CD4-positive, alpha-beta T cell treated with Interleukin-2 at 100 ng/mL for 4 hours (primary cell): ENCODE measurements around the gene MKRN2.
"Not testable (repeated sequence)": the region's sequence is repeated elsewhere in the genome, so short reads cannot be mapped to it uniquely, and the experiment has no call there.

Experiments
- DNase-seq: peaks from one replicate; pipeline ENCODE4 v3.0.0-alpha.2; 2020; ENCODE audit warnings: low spot score

Gene MKRN2

DNA sequence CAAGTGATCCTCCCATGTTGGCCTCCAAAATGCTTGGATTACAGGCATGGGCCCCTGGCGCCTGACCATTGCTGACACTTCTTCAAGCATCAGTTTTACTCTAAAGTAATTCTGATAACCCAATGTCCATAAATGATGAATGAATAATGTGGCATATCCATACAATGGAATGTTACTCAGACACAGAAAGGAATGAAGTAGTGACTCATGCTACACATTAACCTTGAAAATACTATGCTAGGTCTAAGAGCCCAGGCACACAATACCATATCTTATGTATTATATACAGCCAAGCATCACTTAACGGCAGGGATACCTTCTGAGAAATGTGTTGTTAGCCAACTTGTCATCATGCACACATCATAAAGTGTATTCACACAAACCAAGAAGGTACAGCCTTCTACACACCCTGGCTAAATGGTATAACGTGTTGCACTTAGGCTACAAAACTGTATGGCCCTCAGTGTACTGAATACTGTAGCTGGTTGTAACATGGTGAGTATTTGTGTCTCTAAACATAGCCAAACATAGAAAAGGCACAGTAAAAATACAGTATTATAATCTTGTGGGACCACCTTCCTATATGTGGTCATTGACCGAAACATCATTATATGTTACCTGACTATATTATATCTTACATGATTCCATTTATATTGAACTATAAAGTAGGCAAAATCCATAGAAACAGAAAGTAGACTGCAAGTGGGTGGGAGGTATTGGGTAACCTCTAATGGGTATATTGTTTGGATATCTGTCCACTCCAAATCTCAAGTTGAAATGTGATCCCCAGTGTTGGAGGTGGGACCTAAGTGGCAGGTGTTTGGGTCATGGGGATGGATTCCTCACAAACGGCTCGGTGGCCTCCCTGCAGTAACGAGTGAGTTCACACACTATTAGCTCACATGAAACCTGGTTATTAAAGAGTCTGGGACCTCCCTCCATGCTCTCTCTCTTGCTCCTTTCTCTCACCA, 31.4 kb downstream of the MKRN2 start:
- DNase-seq = no peak

DNA sequence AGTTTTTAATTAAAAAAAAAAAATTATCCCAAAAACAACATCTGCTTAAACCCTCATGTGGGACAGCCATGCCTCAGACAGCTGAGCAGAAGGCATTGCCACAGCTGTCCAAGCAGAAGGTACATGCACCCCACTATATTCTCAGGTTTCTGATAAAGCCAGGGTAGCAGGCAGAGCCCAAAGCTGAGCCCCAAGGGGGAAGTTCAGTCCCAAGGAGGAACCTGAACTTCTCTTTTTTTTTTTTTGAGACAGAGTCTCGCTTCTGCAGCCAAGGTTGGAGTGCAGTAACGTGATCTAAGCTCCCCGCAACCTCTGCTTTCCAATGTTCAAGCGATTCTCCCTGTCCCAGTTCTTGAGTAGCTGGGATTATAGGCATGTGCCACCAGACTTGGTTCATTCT, 33.2 kb downstream of the MKRN2 start:
- no peak for DNase-seq

DNA sequence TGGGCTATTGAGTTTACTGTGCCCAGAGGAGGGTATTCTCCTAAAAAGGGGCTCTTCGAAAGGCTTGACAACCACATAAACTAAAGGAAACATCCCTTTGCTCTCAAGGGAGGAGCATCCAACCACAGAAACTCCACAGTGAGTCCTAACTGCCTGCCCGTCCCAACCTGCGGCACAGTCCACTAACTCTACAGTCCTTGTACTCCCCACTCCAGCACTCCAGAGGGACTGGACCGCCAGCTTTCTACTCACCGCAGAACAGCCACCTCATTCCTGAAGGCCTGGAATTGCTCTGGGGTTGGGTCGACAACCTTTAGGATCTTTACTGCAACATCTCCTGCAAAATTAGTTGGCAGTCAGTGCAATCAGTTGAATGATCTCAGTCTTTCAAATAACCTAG, 34.6 kb downstream of the MKRN2 start:
- no peak for DNase-seq

DNA sequence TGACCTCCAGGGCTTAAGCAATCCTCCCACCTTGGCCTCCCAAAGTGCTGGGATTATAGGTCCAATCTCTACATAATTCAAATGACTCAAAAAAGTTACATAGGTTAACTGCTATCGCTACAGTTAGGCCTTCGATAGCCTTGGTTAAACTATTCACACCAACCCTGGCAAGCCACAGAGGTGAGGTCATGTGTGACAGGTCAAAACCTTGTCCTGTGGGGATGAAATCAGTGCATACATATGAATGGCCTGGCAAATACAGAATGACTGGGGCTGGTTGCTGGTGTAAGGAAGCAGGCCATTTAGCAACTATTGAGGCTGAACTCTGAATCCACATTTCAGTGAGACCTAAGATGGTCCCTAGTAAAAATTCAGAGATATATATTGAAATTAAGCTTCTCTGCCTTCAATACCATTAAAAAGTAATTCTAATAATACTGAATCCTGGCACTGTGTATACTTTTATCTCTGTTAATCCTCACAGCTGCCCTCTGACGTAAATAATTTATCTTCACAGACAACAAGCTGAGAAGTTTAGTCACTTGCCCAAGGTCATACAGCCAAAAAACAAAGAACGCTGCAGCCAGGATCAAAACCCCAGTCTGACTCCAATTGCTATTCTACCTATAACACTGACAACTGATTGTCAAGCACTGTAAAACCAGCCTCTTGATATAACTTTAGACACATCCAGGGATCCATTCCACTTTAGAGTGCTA, 35.3 kb downstream of the MKRN2 start:
- DNase-seq = no peak

DNA sequence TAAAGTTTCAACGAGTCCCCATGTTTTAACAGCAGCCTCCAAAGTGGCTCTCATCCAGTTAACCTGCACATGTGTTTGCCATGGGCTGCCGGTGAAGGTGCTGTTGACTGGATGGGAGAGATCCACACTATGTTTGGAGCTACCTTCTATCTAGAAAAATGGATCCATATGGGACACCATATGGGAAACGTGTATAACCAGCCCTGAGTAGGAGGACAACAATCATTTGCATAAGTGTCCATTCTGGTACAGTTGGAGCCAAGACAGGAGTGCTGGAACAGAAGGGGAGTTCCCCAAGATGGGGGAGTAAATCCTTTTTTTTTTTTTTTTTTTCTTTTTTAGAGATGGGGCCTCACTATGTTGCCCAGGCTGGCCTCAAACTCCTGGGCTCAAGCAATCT, 36.6 kb downstream of the MKRN2 start:
- no peak for DNase-seq

DNA sequence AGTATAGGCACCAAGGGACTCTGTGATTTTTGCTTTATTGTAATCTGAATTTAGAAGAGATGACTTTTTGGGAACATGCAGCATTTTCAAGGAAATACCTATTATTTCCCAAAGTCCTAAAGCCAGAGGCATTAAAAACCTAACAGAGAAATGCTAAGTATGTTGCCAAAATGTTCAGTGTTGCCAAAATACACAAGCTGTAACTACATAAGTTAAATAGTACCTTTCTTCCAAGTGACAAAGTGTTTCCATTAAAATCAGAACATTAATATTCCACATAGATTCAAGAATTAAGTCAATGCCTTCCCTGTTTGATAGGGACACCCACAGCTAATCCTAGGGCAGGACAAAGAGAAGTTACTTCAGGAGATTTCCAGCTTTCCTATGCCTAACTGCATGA, 42.0 kb downstream of the MKRN2 start:
- no peak for DNase-seq

DNA sequence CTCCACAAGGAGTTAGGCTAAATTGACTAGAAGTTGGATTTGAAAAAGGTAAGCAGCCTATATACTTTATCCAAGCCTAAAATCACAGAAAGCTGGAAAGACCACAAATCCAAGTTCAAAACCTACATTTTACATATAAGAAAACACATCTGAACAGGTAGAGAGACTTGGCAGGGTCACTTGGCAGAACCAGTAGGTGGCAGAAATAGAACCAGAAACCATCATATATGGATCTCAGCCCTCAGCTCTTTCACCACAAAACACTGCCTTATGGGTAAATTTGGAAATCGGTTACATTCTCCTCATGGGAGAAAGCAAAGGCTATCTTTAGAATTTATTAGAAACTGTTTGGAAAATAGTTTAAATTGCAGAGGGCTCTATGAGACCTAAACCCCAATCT, 44.2 kb downstream of the MKRN2 start:
- DNase-seq = no peak

DNA sequence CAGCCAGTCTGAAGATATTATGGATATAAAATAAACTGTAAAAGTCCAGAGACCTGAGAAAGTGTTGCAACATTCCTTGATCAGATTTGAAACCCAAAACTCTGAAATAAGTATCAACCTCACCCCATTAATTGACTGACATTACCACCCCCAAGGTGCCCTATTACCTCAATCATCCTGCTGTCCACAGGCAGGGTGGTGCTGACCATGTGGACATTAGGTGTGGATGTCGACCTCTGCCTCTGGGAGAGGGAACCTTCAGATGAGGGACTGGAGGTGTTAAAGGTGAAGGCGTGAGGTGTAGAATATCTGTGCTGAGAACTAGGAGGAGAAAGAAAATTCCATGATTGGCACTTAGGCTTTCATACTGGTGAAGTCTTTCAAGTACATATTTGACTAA, 47.1 kb downstream of the MKRN2 start:
- no peak for DNase-seq

DNA sequence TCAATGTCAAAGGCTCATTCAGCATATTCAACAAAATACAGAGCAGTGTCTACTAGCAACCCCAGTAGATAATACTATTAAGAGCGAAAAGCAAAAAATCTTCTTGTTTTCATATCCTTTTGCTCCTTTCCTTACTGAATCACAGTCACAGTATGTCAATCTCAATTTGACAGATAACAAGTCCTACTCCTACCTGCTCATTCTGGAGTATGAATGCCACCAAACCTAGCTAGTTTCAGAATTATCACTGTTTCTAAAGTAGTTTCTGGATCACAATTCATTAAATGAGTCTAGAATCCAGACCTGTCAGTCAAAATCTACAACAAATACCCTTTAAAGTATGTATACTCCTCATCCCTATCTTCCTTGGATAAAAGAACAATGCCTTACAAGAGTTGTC, 51.5 kb downstream of the MKRN2 start:
- DNase-seq = no peak

DNA sequence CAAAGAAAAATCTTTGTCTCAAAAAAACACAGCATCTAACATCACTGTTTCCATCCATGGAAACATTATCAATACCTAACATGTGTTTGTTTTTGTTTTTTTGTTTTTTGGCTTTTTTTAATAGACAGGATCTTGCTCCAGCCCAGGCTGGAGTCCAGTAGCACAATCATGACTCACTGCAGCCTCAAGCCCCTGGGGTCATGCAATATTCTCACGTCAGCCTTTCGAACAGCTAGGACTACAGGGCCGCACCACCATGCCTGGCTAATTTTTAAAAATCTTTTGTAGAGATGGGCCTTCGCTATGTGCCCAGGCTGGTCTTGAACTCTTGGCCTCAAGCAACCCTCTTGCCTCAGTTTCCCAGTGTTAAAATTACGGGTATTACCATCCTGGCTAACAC, 54.2 kb downstream of the MKRN2 start:
- no peak for DNase-seq

DNA sequence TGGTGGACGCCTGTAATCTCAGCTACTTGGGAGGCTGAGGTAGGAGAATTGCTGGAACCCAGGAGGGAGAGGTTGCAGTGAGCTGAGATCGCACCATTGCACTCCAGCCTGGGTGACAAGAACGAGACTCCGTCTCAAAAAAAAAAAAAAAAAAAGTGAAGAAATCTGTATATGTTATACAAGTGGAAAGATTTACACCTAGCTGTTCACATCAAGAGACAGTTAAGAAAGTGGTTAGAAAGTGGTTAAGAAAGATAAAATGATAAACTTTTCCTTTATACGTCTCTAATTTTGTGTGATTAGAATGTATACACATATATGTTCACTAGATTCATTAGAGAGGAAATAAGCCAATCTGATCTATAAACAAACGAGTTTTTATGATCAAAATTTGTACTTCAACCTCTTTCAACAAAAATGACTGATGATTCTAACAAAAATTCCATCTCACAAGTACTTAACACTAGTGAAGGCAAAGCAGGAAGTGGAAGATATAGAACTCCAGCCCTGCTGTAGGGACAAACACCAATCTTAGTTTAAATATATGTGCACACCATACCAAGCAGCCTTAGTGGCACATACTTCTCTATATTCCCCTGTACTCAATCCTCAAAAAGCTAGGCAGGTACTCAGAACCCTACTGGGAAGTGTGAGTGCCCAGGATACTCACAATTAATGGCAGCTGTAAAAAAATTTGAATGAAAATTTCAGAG, 55.8 kb downstream of the MKRN2 start:
- DNase-seq = no peak

DNA sequence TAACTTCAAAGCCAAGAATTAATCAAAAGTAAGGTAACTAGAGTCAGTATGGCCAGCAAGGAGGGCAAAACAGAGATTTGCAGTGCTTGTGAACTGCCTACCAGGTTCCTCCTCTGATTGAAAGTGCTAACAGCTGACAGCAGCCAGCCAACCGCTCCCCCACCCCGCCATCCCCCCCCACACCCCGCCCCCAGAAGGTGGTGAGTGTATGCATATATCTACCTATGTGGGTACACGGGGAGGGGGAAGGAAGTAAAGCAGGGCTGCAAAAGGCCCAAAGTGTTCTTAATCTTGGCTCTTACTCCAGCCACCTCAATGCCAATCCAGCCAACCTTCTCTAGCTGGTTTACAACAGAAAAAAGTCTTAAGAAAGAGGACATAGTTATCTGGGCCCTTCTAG, 56.4 kb downstream of the MKRN2 start:
- DNase-seq = no peak

DNA sequence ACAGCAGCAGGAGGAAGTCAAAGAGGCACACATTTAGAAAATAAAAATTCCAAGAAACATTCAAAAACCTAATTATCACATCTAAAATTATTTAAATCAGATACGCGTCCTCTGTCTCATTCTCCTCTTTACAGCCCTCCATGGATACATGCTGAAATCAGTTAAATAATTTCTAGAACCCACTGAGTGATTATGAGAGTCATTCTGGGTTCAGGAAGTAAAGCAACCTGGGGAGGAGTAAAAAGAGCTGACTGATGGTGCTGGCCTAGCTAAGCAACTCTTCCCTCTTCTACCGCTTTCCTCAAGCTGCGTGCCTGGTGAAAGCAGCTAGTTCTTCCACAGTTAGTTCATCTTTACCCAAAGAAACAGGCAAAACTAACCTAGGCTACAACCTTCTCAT, 58.4 kb downstream of the MKRN2 start:
- DNase-seq = no peak

DNA sequence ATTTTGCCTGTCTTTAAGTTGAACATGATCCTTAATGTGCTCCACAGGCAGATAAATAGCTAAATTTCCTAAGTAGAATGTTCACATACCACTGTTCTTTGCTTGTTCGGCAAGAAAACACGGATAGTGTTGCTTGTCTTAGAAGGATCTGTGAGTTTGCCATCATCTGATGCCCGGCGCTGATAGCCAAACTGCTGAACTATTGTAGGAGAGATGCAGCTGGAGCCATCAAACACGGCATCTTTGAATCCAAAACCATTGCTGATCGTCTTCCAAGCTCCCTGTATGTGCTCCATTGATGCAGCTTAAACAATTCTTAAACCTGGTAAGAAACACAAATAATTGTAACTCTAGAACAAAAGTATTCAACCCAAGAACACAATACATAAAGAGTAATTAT, 61.5 kb downstream of the MKRN2 start:
- no peak for DNase-seq

DNA sequence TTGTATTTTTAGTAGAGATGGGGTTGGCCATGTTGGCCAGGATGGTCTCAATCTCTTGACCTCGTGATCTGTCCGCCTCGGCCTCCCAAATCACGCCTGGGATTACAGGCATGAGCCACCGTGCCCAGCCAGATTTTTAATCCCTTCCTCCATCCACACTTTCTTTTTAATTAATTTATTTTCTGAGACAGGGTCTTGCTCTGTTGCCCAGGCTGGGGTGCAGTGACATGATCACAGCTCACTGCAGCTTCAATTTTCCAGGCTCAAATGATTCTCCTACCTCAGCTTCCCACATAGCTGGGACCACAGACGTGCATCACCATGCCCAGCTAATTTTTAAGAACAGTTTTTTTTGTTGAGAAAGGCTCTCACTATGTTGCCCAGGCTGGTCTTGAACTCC, 63.4 kb downstream of the MKRN2 start:
- no peak for DNase-seq

DNA sequence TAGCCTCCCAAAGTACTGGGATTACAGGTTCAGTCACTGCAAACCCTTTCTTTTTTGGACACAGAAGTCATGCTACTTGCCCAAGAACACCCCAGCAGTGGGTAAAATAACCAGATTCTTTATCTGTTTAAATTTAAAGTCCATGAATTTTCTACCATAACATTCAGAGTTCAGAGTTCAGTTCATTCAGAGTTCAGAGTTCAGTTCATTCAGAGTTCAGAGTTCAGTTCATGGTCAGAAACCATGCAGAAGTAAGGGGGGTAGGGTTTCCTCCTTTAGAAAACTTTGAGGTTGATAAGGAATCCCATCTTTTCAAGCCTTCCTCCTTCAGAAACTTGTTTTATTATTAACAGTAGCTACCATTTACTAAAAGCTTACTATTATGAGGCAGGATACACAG, 63.8 kb downstream of the MKRN2 start:
- DNase-seq = no peak

DNA sequence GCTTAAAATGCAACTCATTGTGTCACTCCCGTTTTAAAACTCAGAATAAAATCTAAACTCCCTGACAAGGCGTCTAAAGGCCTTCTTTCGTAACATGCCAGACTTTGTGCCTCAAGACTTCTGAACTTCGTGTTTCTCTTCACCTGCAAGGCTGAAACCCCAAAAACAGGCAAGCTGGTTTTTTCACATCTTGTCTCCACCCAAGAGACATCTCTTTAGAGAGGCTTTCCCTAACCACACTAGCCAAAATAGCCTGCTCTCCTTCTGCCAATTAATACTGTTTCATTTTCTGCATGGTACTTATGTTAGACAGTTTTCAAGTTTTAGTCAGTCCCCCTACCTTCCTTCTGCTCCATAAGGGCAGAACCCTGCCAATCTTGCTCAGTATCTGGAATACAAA, 65.4 kb downstream of the MKRN2 start:
- no peak for DNase-seq

DNA sequence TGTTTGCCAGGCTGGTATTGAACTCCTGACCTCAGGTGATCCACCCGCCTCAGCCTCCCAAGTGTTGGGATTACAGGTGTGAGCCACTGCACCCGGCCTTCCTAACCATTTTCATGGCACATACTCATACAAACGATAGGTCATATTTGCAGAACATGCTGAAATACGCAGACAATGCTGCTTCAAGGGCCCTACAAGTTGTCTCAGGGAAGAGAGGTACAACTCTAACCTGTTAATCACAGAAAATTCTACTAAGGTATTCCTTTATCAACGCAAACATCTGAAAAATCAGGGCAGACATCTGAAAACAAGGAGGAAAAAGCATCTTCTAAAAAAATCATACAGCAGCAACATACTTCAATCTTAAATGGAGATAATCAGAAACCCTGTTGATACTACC, 67.2 kb downstream of the MKRN2 start:
- no peak for DNase-seq

DNA sequence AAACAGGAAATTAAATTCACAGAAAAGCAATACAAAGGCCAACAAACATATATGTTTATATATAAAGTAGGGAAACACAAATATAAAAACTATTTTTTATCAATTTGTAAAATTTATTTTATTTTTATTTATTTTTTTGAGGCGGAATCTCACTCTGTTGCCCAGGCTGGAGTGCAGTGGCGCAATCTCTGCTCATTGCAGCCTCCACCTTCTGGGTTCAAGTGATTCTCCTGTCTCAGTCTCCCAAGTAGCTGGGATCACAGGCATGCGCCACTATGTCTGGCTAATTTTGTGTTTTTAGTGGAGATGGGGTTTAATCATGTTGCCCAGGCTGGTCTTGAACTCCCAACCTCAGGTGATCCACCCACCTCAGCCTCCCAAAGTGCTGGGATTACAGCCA, 68.1 kb downstream of the MKRN2 start:
- not testable (repeated sequence) for DNase-seq

DNA sequence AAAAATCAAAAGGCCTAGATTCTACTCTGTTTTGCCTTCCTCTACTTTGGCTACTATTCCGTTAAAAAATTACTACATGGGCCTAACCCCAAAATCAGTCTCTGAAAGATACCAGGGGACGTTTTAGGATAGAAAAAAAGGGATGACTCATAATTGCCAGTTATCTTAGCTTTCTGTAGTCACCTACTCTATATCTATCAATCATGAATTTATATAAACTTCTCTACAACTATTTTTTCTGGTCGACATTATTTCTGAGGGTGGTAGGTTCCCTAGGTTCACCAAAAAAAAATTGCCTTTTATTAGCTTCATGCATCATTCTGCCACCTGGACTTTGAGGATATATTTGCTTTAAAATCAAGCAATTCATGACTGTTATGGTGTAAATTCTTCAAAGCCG, 70.5 kb downstream of the MKRN2 start:
- DNase-seq = no peak

DNA sequence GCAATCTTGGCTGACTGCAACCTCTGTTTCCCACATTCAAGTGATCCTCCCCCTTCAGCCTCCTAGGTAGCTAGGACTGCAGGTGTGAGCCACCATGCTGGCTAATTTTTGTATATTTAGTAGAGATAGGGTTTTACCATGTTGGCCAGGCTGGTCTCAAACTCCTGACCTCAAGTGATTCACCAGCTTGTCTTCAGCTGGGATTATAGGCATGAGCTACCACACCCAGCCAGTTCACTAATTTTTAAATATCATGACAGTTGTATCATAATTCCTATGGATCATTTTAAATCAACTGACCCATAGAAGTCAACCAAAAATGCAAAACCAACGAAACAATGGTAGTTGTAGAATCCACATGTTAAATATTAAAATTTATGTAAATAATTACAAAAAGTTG, 71.9 kb downstream of the MKRN2 start:
- no peak for DNase-seq

DNA sequence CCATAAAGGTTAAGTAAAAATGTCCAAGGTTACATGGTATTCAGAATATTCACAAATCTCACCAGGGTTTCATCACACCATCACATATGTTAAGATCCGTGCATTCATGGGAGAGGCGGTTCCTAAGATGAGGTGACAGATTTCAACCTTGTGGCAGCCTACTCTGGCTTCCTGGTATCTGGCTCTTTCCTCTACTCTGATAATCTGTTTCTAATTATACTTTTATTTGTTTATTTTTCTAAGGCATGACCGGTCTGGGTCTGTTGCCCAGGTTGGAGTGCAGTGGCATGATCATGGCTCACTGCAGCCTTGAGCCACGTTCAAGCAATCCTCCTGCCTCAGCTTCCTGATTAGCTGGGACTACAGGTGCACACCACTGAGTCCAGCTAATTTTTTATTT, 72.7 kb downstream of the MKRN2 start:
- no peak for DNase-seq

DNA sequence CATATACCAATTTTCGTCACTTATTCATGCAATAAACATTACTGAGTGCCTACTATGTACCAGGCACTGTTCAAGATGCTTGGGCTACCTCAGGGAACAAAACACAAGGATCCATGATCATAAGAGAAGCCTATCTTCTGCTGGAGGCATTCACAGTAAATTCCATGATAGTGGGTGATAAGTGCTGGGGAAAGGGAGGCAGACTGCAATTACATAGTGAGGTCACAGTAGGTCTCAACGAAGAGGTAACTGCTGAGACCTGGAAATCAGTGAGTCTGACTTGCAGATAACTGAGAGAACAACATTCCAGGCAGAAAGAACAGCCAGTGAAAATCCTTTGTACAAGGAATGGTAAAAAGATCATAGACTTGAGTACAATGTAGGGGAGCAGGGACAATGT, 73.4 kb downstream of the MKRN2 start:
- DNase-seq = no peak
